ENCODE results near the gene FHOD3.

Gene FHOD3

GRCh38 chr18:36623091-36623490, 325.6 kb downstream of the FHOD3 start:
- TF ChIP-seq TAF1 (IDR thresholded peaks at IDR 0.05; ENCODE audit: borderline replicate concordance, insufficient read depth, low read length) (no peak), FOXP2 (optimal IDR thresholded peaks at IDR 0.05; ENCODE audit: borderline replicate concordance, extremely low read depth, extremely low read length, insufficient read depth) (no peak), SIN3A (IDR thresholded peaks at IDR 0.05; ENCODE audit: borderline replicate concordance, insufficient read depth, low read length) (no peak), POLR2AphosphoS5 (IDR thresholded peaks at IDR 0.05; ENCODE audit: low read depth, low read length) (no peak), REST (IDR thresholded peaks at IDR 0.05; ENCODE audit: insufficient read depth in 1 of 2, low read depth in 2 of 2, low read length in 2 of 2) (no peak)

- no peak for TF ChIP-seq FOXP2 (optimal IDR thresholded peaks at IDR 0.05; ENCODE audit: borderline replicate concordance, extremely low read depth, extremely low read length, insufficient read depth)
- no peak for TF ChIP-seq TAF1 (IDR thresholded peaks at IDR 0.05; ENCODE audit: borderline replicate concordance, insufficient read depth, low read length)
- no peak for TF ChIP-seq REST (IDR thresholded peaks at IDR 0.05; ENCODE audit: insufficient read depth in 1 of 2, low read depth in 2 of 2, low read length in 2 of 2)
- TF ChIP-seq POLR2AphosphoS5 (IDR thresholded peaks at IDR 0.05; ENCODE audit: low read depth, low read length): no peak
- no peak for TF ChIP-seq SIN3A (IDR thresholded peaks at IDR 0.05; ENCODE audit: borderline replicate concordance, insufficient read depth, low read length)
Observed at GRCh38 chr18:36623681-36624190, 326.2 kb downstream of the FHOD3 start.

GRCh38 chr18:36624451-36625167, 327.1 kb downstream of the FHOD3 start:
- no peak for TF ChIP-seq SIN3A (IDR thresholded peaks at IDR 0.05; ENCODE audit: borderline replicate concordance, insufficient read depth, low read length)
- no peak for TF ChIP-seq FOXP2 (optimal IDR thresholded peaks at IDR 0.05; ENCODE audit: borderline replicate concordance, extremely low read depth, extremely low read length, insufficient read depth)
- no peak for TF ChIP-seq POLR2AphosphoS5 (IDR thresholded peaks at IDR 0.05; ENCODE audit: low read depth, low read length)
- TF ChIP-seq REST (IDR thresholded peaks at IDR 0.05; ENCODE audit: insufficient read depth in 1 of 2, low read depth in 2 of 2, low read length in 2 of 2): no peak
- no peak for TF ChIP-seq TAF1 (IDR thresholded peaks at IDR 0.05; ENCODE audit: borderline replicate concordance, insufficient read depth, low read length)

DNA sequence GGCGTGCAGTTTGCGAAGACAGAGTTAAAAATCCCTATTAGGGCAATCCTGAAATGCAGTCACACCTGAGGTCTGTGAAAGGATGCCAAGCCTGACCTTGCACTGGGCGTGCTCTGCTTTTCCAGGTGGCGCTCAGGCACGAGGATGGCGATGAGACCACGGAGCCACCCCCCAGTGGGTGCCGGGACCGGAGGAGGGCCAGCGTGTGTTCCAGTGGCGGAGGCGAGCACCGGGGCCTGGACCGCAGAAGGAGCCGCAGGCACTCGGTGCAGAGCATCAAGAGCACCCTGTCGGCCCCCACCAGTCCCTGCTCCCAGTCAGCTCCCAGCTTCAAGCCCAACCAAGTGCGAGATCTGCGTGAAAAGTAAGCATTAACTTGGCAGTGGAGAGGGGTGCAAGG, 327.9 kb downstream of the FHOD3 start:
- TF ChIP-seq REST (IDR thresholded peaks at IDR 0.05; ENCODE audit: insufficient read depth in 1 of 2, low read depth in 2 of 2, low read length in 2 of 2) (no peak), FOXP2 (optimal IDR thresholded peaks at IDR 0.05; ENCODE audit: borderline replicate concordance, extremely low read depth, extremely low read length, insufficient read depth) (no peak), SIN3A (IDR thresholded peaks at IDR 0.05; ENCODE audit: borderline replicate concordance, insufficient read depth, low read length) (no peak), TAF1 (IDR thresholded peaks at IDR 0.05; ENCODE audit: borderline replicate concordance, insufficient read depth, low read length) (no peak), POLR2AphosphoS5 (IDR thresholded peaks at IDR 0.05; ENCODE audit: low read depth, low read length) (no peak)

Data from PFSK-1 (cell line).